ENCODE measurements around the gene ARMC9. TPM values are rescaled to one million over a fixed set of nuclear protein-coding genes. Genes with fewer than 3 reads are reported as not detected.

The ARMC9 gene
- total RNA-seq, 1 donor from 2014 or later = 3.3 TPM

GRCh38 chr2:231370429-231370748, 172.0 kb downstream of the ARMC9 start:
- H3K9me3 ChIP-seq = no peaks in the 10 kb centered on the region
- H3K4me3 ChIP-seq = no peak overlapping the region
- no peaks in the 10 kb centered on the region for H3K27me3 ChIP-seq
- no peak for DNase-seq (ENCODE audit: low spot score in 2 of 2)
- intact Hi-C loops (cut with DNase I) = no loop called here
- H3K4me1 ChIP-seq = no peaks in the 10 kb centered on the region
- H3K27ac ChIP-seq = no peak overlapping the region
- TF ChIP-seq, protein P1, sequence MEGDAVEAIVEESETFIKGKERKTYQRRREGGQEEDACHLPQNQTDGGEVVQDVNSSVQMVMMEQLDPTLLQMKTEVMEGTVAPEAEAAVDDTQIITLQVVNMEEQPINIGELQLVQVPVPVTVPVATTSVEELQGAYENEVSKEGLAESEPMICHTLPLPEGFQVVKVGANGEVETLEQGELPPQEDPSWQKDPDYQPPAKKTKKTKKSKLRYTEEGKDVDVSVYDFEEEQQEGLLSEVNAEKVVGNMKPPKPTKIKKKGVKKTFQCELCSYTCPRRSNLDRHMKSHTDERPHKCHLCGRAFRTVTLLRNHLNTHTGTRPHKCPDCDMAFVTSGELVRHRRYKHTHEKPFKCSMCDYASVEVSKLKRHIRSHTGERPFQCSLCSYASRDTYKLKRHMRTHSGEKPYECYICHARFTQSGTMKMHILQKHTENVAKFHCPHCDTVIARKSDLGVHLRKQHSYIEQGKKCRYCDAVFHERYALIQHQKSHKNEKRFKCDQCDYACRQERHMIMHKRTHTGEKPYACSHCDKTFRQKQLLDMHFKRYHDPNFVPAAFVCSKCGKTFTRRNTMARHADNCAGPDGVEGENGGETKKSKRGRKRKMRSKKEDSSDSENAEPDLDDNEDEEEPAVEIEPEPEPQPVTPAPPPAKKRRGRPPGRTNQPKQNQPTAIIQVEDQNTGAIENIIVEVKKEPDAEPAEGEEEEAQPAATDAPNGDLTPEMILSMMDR (IDR thresholded peaks at IDR 0.05) = no peak
- H3K36me3 ChIP-seq = peaks cover 0 to 2% of the 10 kb centered on the region in 2 donors

DNA sequence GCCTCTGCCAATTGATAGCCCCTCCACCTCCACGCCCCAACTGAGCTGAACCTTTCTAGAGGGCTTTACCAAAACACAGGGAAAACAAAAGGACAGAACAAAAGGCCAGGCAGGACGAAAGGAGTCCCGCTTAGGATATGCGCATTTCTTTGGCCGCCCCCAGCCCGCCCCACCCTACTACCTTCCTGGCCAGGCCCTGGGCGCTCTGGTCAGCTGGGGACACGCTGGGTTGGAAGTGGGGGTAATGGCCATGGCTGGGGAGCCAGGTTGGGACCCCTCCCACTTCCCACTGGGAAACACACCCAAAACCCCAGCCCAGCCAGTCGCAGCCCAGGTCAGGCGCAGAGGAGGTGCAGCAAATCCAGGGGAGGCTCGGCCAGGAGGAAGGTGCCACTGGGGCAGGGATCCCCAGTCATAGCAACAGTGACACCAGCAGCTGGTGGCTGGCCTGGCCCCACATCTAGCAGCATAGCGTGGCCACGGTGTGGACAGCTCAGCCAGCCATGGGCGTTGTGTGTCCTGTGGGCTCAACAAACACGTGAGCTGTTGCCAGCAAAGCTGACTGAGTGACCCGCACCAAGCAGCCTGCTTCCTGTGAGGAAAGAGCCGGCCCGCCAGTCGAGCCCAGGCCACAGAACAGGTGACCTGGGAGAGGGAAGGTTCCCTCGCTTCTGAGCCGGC, 172.5 kb downstream of the ARMC9 start:
- intact Hi-C loops (cut with DNase I) = no loop called here
- no peak for DNase-seq (ENCODE audit: low spot score in 2 of 2)

GRCh38 chr2:231371430-231372054, 173.1 kb downstream of the ARMC9 start:
- DNase-seq (ENCODE audit: low spot score in 2 of 2) = no peak
- Histone ChIP-seq H3K36me3 (peaks cover 0 to 2% of the 10 kb centered on the region in 2 donors), H3K4me3 (no peak overlapping the region), H3K27me3 (no peaks in the 10 kb centered on the region), H3K4me1 (no peaks in the 10 kb centered on the region), H3K27ac (no peak overlapping the region), H3K9me3 (no peaks in the 10 kb centered on the region)
- intact Hi-C loops (cut with DNase I) = no loop called here
- TF ChIP-seq, protein P1 (IDR thresholded peaks at IDR 0.05) = no peak

More for the DNA sequence above, 172.5 kb downstream of the ARMC9 start:
- Histone ChIP-seq H3K4me1 (no peaks in the 10 kb centered on the region), H3K36me3 (peaks cover 0 to 2% of the 10 kb centered on the region in 2 donors), H3K27ac (no peak overlapping the region), H3K9me3 (no peaks in the 10 kb centered on the region), H3K27me3 (no peaks in the 10 kb centered on the region), H3K4me3 (no peak overlapping the region)
- TF ChIP-seq, protein P1 (IDR thresholded peaks at IDR 0.05) = no peak

- no peak for DNase-seq (ENCODE audit: low spot score in 2 of 2)
- Histone ChIP-seq H3K27ac (no peak overlapping the region), H3K27me3 (no peaks in the 10 kb centered on the region), H3K4me1 (no peaks in the 10 kb centered on the region), H3K9me3 (no peaks in the 10 kb centered on the region), H3K4me3 (no peak overlapping the region), H3K36me3 (peaks cover 0 to 2% of the 10 kb centered on the region in 2 donors)
- TF ChIP-seq, protein P1 (IDR thresholded peaks at IDR 0.05) = no peak
- intact Hi-C loops (cut with DNase I) = no loop called here
Observed at GRCh38 chr2:231372326-231372725, 173.9 kb downstream of the ARMC9 start.

DNA sequence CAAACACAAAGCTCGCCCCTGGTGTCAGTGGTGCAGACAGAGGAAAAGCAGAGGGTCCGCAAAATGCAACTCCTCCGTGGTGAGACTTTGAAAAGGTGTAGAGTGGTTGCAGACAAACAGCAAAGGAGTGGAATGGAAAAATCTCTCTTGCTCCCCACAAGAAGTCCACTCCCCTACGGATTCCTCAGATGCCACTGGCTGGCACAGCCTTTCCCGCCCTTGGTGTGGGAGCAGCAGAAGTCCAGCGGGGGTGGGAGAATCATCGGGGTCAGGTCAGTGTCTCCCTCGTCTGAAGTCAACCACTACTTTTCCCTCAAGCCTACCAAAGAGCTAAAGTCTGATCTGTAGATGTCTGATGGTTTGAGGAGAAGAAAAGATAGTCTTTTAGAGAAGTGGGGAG, 174.8 kb downstream of the ARMC9 start:
- no peak overlapping the region for H3K27ac ChIP-seq
- H3K4me3 ChIP-seq = no peak overlapping the region
- H3K27me3 ChIP-seq = no peaks in the 10 kb centered on the region
- H3K36me3 ChIP-seq = peaks cover 0 to 2% of the 10 kb centered on the region in 2 donors
- no peak for DNase-seq (ENCODE audit: low spot score in 2 of 2)
- intact Hi-C loops (cut with DNase I) = no loop called here
- H3K4me1 ChIP-seq = no peaks in the 10 kb centered on the region
- no peaks in the 10 kb centered on the region for H3K9me3 ChIP-seq
- TF ChIP-seq, protein P1 (IDR thresholded peaks at IDR 0.05) = no peak
